Endothelial cell of umbilical vein (primary cell): ENCODE results near the gene CCNL2. TPM values are rescaled to one million over a fixed set of nuclear protein-coding genes. Genes with fewer than 3 reads are reported as not detected.

Experiments
- BruUV-seq: library from RNA; stranded (reverse); fragments of 400-500 nt; replicated peaks from 2 replicates; lab custom pipeline; 2021; lab: Mats Ljungman, UMichigan
- CTCF ChIA-PET: fragments of 300-600, 350-600 bp; sonication (Branson Sonifier 250); formaldehyde crosslinking; loops from one replicate; lab custom pipeline; 2021; ENCODE audit warnings: antibody characterized with exemption, inconsistent platforms; lab: Charles Lee
- POLR2A ChIA-PET: fragments of 300-600, 350-600 bp; sonication (Branson Sonifier 250); formaldehyde crosslinking; loops from one replicate; lab custom pipeline; 2021; ENCODE audit warnings: antibody characterized with exemption, inconsistent platforms; lab: Charles Lee
- DNase-seq: peaks from one replicate; pipeline ENCODE4 v3.0.0-alpha.2; 2011; ENCODE audit warnings: low read depth, low spot score
- FAIRE-seq: peaks from 2 replicates; lab custom pipeline; 2011; peaks lifted over from hg19 to GRCh38; lab: Jason Lieb, UNC
- H2AFZ ChIP-seq: 2 replicates; pipeline ENCODE4 v1.6.0; 2012; ENCODE audit warnings: low read depth, low read length, control low read depth, inconsistent platforms
- H3K27ac ChIP-seq: 2 replicates; pipeline ENCODE4 v1.5.1; 2011; ENCODE audit warnings: low read depth, mild to moderate bottlenecking, control low read depth, low read length, moderate library complexity; ENCODE audit not compliant: insufficient read depth
- H3K27me3 ChIP-seq, 2 experiments: 2 replicates each; pipeline versions ENCODE4 v1.6.0 to v1.6.1; 2011; ENCODE audit warnings: low read length in 2 of 2, mixed read lengths in 1 of 2; ENCODE audit not compliant: control insufficient read depth in 2 of 2, insufficient read depth in 2 of 2
- H3K36me3 ChIP-seq, 2 experiments: 2 replicates in 1 of 2; 3 replicates in 1 of 2; pipeline ENCODE4 v1.5.1; 2011; ENCODE audit warnings: low read length in 2 of 2, mild to moderate bottlenecking in 1 of 2, moderate library complexity in 1 of 2; ENCODE audit not compliant: control insufficient read depth in 2 of 2, insufficient read depth in 2 of 2; ENCODE audit errors: extremely low read depth in 1 of 2
- H3K4me1 ChIP-seq: 3 replicates; pipeline ENCODE4 v1.5.1; 2011; ENCODE audit warnings: mild to moderate bottlenecking, low read length; ENCODE audit not compliant: control insufficient read depth, insufficient read depth; ENCODE audit errors: extremely low read depth
- H3K4me2 ChIP-seq: 2 replicates; pipeline ENCODE4 v1.6.1; 2011; ENCODE audit warnings: low read length, control low read depth, mixed read lengths; ENCODE audit not compliant: insufficient read depth
- H3K4me3 ChIP-seq, 3 experiments: fragments of 200-600 bp in 1 of 3; sonication (generic), shearing (Covaris generic) in 1 of 3; replicated peaks in 1 of 3; 2 replicates each; pipeline ENCODE4 v1.5.1; 2011 to 2016; ENCODE audit warnings: control low read depth in 3 of 3, low read length in 3 of 3, mild to moderate bottlenecking in 2 of 3, inconsistent platforms in 1 of 3, low read depth in 1 of 3, moderate library complexity in 1 of 3; ENCODE audit not compliant: insufficient read depth in 1 of 3
- H3K79me2 ChIP-seq: 2 replicates; pipeline ENCODE4 v1.6.0; 2012; ENCODE audit warnings: low read length, inconsistent platforms; ENCODE audit not compliant: control insufficient read depth, insufficient read depth
- H3K9ac ChIP-seq: replicated peaks from 2 replicates; pipeline ENCODE3; 2011; ENCODE audit warnings: low read length, control low read depth; ENCODE audit not compliant: insufficient read depth; ENCODE audit errors: extremely low read depth
- H3K9me1 ChIP-seq: replicated peaks from 3 replicates; pipeline ENCODE4 v1.6.0; 2011; ENCODE audit warnings: mild to moderate bottlenecking, low read length; ENCODE audit not compliant: control insufficient read depth, insufficient read depth; ENCODE audit errors: extremely low read depth
- H3K9me3 ChIP-seq: replicated peaks from 2 replicates; pipeline ENCODE4 v1.5.1; 2012; ENCODE audit warnings: low read length, inconsistent platforms; ENCODE audit not compliant: control insufficient read depth, insufficient read depth
- H4K20me1 ChIP-seq: replicated peaks from 2 replicates; pipeline ENCODE3; 2011; ENCODE audit warnings: mild to moderate bottlenecking, low read length; ENCODE audit not compliant: control insufficient read depth, insufficient read depth; ENCODE audit errors: extremely low read depth
- EZH2 ChIP-seq: IDR thresholded peaks from 2 replicates; pipeline ENCODE4 v1.6.1; 2012; ENCODE audit warnings: borderline replicate concordance, low read depth, mild to moderate bottlenecking, moderate library complexity, low read length, inconsistent platforms; ENCODE audit not compliant: severe bottlenecking
- FOS ChIP-seq: IDR thresholded peaks from 2 replicates; pipeline ENCODE4 v1.6.1; 2011; ENCODE audit warnings: mild to moderate bottlenecking, low read length, moderate library complexity, borderline replicate concordance; ENCODE audit not compliant: insufficient read depth
- JUN ChIP-seq: IDR thresholded peaks from 2 replicates; pipeline ENCODE4 v1.6.1; 2011; ENCODE audit warnings: borderline replicate concordance, low read depth; ENCODE audit not compliant: insufficient read length, insufficient read depth
- MAX ChIP-seq: IDR thresholded peaks from 2 replicates; pipeline ENCODE4 v1.6.1; 2011; ENCODE audit not compliant: insufficient read depth, insufficient read length
- MYC ChIP-seq: IDR thresholded peaks from one replicate; pipeline ENCODE4 v1.6.1; 2011; ENCODE audit warnings: mild to moderate bottlenecking, low read depth, low read length
- POLR2A ChIP-seq: IDR thresholded peaks from 2 replicates; pipeline ENCODE4 v1.6.1; 2012; ENCODE audit warnings: low read depth, mild to moderate bottlenecking, control low read depth, low read length
- dilution Hi-C: fragments of 300-500 bp; cut with MboI; formaldehyde crosslinking; loops from one replicate; pipeline ENCODE4 v1.15.0; 2019; ENCODE audit warnings: low sequenced_read_pairs; ENCODE audit not compliant: extremely low pct_ligation_motif_present
- intact Hi-C: fragments of 100-400 bp; cut with micrococcal nuclease; formaldehyde crosslinking; loops from one replicate; pipeline ENCODE4 v1.10.0; 2022
- polyA plus RNA-seq, 4 experiments: library from polyadenylated mRNA; depleted of rRNA in 3 of 4; stranded (reverse) in 3 of 4; unstranded in 1 of 4; fragments of >200 nt; gene quantifications; 2 replicates each; pipeline versions ENCODE4 v1.2.1 to v1.2.3, GENCODE V29; 2011 to 2012; ENCODE audit warnings: missing spikeins in 1 of 4
- total RNA-seq: library from RNA; stranded (reverse); gene quantifications from 2 replicates; pipeline ENCODE4 v1.2.3, GENCODE V29; 2021

The CCNL2 gene
- total and polyA plus RNA-seq, 2 donors (not counting 3 experiments of a cell fraction or from before 2014, with no cell fraction given) = 188 to 209 TPM

- H2AFZ ChIP-seq = no peak overlapping the region
- DNase-seq = no peak
- no peaks in the 10 kb centered on the region for H4K20me1 ChIP-seq
- CTCF ChIA-PET = interaction anchor here (1.4 kb wide), 1 partner anchor 21 kb away, joined by 4 read pairs; no protein-coding TSS in a partner anchor
- no peak overlapping the region for H3K4me2 ChIP-seq
- no peaks in the 10 kb centered on the region for H3K9me1 ChIP-seq
- dilution Hi-C loops = no loop called here
- no peak overlapping the region for H3K4me3 ChIP-seq
- POLR2A ChIA-PET = no interaction called here
- H3K27ac ChIP-seq = no peak overlapping the region
- no peak overlapping the region for H3K9ac ChIP-seq
- TF ChIP-seq JUN (no peak), MAX (no peak), FOS (no peak), EZH2 (no peak)
- H3K4me1 ChIP-seq = no peaks in the 10 kb centered on the region
- peaks cover 3% of the 10 kb centered on the region for H3K79me2 ChIP-seq
- H3K27me3 ChIP-seq = no peaks in the 10 kb centered on the region
- H3K9me3 ChIP-seq = no peaks in the 10 kb centered on the region
- FAIRE-seq = no peak
- H3K36me3 ChIP-seq = peaks cover 2 to 6% of the 10 kb centered on the region in 2 experiments
- BruUV-seq = no TSS peak
- intact Hi-C loops = no loop called here
Observed at GRCh38 chr1:1380860-1381259, 18.3 kb downstream of the CCNL2 start.

GRCh38 chr1:1377540-1378205, 21.5 kb downstream of the CCNL2 start:
- H2AFZ ChIP-seq = no peak overlapping the region
- H3K9me3 ChIP-seq = no peaks in the 10 kb centered on the region
- H3K9ac ChIP-seq = no peak overlapping the region
- CTCF ChIA-PET = no interaction called here
- no peaks in the 10 kb centered on the region for H3K9me1 ChIP-seq
- H3K27me3 ChIP-seq = no peaks in the 10 kb centered on the region
- H3K4me3 ChIP-seq = no peak overlapping the region
- FAIRE-seq = no peak
- BruUV-seq = no TSS peak
- POLR2A ChIA-PET = interaction anchor here (0.7 kb wide), 1 partner anchor 13 kb away, joined by 5 read pairs; no protein-coding TSS in a partner anchor
- TF ChIP-seq MYC (no peak), POLR2A (no peak), FOS (no peak), JUN (no peak), EZH2 (no peak)
- peaks cover 0 to 6% of the 10 kb centered on the region in 2 experiments for H3K36me3 ChIP-seq
- H3K4me2 ChIP-seq = no peak overlapping the region
- no peak overlapping the region for H3K27ac ChIP-seq
- dilution Hi-C loops (no loop called here), intact Hi-C loops (no loop called here)
- H4K20me1 ChIP-seq = no peaks in the 10 kb centered on the region
- peaks cover 21% of the 10 kb centered on the region for H3K79me2 ChIP-seq
- H3K4me1 ChIP-seq = peaks cover 10% of the 10 kb centered on the region
- no peak for DNase-seq
